Mucosa of rectum (tissue), 2 donors: ENCODE data around the gene ATAD3A.
"Not testable (repeated sequence)": the region's sequence is repeated elsewhere in the genome, so short reads cannot be mapped to it uniquely, and the experiment has no call there.

ENCODE experiments used
- H3K27ac ChIP-seq, 2 donors: one replicate each; pipeline ENCODE4 v1.7.0; 2013; ENCODE audit warnings: inconsistent platforms in 2 of 2, low read depth in 2 of 2, low read length in 2 of 2
- H3K27me3 ChIP-seq, 2 donors: one replicate each; pipeline ENCODE4 v1.7.0; 2013; ENCODE audit warnings: low read length in 2 of 2; ENCODE audit not compliant: control insufficient read depth in 2 of 2, insufficient read depth in 2 of 2
- H3K36me3 ChIP-seq, 2 donors: one replicate each; pipeline ENCODE4 v1.7.0; 2013; ENCODE audit warnings: low read length in 2 of 2; ENCODE audit not compliant: control insufficient read depth in 2 of 2, insufficient read depth in 2 of 2
- H3K4me1 ChIP-seq, 2 donors: one replicate each; pipeline ENCODE4 v1.7.0; 2013; ENCODE audit warnings: low read length in 2 of 2, mild to moderate bottlenecking in 1 of 2; ENCODE audit not compliant: control insufficient read depth in 2 of 2, insufficient read depth in 2 of 2
- H3K4me3 ChIP-seq, 2 donors: one replicate each; pipeline ENCODE4 v1.7.0; 2013; ENCODE audit warnings: low read length in 2 of 2
- H3K9ac ChIP-seq, 2 donors: one replicate each; pipeline ENCODE4 v1.7.0; 2013; ENCODE audit warnings: low read length in 2 of 2, low read depth in 1 of 2, mild to moderate bottlenecking in 1 of 2
- H3K9me3 ChIP-seq, 2 donors: one replicate each; pipeline ENCODE4 v1.7.0; 2013; ENCODE audit warnings: low read length in 2 of 2; ENCODE audit not compliant: control insufficient read depth in 2 of 2
- donor health status: healthy.
- donor health status: Normal muscosa, but diverticular disease.

The ATAD3A gene

DNA sequence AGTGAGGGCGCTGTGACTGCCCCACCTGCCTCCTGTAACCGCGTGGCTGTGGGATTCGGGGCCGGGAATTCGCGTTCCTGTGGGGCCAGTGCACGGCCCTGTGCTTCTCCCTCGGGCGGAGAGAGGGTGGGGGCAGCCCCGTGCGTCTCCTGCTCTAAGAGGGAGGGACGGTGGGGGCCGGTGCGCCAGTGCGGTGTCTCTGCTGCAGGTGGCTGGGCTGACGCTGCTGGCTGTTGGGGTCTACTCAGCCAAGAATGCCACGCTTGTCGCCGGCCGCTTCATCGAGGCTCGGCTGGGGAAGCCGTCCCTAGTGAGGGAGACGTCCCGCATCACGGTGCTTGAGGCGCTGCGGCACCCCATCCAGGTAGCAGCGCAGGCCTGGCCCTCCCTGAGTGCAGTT lies 10.6 kb downstream of the ATAD3A start:
- H3K9me3 ChIP-seq, H3K27me3 ChIP-seq, H3K27ac ChIP-seq, H3K4me3 ChIP-seq, H3K9ac ChIP-seq, H3K4me1 ChIP-seq: not testable (repeated sequence)
- peaks cover 7 to 13% of the 10 kb centered on the region in 2 donors for H3K36me3 ChIP-seq

DNA sequence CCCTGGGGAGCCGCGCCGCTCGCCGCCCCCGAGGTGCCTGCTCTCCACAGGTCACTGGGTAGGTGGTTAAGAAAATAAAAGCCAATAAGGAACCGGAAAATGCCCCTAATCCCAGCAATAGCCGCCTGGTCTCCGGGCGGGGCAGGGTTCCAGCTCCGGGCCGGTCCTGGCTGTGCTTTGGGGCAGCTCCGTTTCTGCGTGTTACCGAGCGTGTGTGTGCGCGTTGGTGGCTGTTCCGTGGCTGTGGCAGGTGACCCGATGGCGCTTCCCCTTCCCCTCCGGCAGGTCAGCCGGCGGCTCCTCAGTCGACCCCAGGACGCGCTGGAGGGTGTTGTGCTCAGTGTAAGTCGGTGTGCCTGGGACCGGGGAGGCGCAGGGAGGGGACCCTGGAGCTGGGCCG lies 11.3 kb downstream of the ATAD3A start:
- not testable (repeated sequence) for H3K9ac ChIP-seq, H3K4me1 ChIP-seq, H3K27ac ChIP-seq, H3K36me3 ChIP-seq, H3K9me3 ChIP-seq, H3K27me3 ChIP-seq, H3K4me3 ChIP-seq

DNA sequence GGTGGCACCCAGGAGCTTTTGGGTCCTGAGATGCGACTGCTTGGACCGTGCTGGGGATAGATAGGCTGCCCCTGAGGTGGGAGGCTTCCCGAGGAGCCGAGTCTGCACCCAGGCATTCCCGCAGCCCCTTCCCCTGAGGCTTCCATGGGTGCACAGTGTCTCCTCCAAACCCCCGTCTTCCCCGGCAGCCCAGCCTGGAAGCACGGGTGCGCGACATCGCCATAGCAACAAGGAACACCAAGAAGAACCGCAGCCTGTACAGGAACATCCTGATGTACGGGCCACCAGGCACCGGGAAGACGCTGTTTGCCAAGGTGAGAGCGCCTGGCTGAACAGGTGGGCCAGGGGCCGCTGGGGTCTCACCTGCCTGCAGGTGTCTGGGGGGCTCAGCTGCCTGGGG lies 11.7 kb downstream of the ATAD3A start:
- not testable (repeated sequence) for H3K4me1 ChIP-seq, H3K9ac ChIP-seq, H3K27ac ChIP-seq, H3K27me3 ChIP-seq, H3K4me3 ChIP-seq, H3K9me3 ChIP-seq
- peaks cover 1 to 11% of the 10 kb centered on the region in 2 donors for H3K36me3 ChIP-seq

DNA sequence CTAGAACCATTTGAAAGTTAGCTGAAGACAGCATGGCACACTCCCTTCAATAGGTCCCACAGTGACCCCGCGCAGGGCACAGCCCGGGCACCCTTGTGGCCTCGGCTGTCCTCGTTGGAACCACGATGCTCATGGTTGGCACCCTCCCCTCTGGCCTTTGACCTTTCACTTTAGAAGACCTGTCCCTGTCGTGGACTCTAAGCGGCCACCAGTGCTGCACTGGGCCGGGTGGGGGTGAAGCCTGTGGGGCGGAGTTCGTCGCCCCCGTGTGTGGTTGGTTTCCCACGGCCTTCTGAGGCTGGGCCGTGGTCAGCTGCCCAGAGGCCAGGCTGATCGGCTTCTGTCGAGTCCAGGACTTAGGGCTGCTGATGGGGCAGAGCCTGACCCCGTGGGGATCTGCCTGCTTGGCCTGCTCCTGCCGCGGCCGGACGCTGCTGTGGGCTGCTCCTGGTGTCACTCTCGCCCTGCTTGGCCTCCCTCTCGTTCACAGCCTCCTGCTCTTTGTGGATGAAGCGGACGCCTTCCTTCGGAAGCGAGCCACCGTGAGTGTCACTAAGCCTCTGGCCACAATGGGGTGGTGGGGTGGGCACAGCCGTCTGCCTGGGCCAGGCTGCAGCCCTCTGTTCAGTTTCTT lies 12.9 kb downstream of the ATAD3A start:
- not testable (repeated sequence) for H3K27ac ChIP-seq, H3K27me3 ChIP-seq, H3K4me1 ChIP-seq, H3K9ac ChIP-seq, H3K4me3 ChIP-seq, H3K9me3 ChIP-seq
- H3K36me3 ChIP-seq: peaks cover 5 to 16% of the 10 kb centered on the region in 2 donors

DNA sequence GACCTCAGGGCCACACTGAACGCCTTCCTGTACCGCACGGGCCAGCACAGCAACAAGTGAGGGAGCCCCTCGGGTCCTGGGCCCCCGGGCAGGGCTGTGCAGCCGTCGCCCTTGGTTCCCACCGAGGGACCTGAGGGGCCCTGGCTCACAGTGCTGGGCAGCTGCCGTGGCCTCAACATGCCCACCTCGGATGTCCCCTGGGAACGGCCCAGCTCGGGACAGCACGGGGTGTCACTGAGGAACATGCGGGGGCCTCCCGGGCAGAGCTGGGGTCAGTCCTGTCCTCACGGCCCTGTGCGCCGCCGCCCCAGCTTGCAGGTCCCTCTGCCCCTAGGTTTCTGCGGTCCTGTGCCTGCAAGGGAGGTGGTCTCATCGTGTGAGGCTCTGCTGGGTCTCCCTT lies 14.5 kb downstream of the ATAD3A start:
- peaks cover 5 to 15% of the 10 kb centered on the region in 2 donors for H3K36me3 ChIP-seq
- not testable (repeated sequence) for H3K4me1 ChIP-seq, H3K9ac ChIP-seq, H3K27me3 ChIP-seq, H3K27ac ChIP-seq, H3K9me3 ChIP-seq, H3K4me3 ChIP-seq

DNA sequence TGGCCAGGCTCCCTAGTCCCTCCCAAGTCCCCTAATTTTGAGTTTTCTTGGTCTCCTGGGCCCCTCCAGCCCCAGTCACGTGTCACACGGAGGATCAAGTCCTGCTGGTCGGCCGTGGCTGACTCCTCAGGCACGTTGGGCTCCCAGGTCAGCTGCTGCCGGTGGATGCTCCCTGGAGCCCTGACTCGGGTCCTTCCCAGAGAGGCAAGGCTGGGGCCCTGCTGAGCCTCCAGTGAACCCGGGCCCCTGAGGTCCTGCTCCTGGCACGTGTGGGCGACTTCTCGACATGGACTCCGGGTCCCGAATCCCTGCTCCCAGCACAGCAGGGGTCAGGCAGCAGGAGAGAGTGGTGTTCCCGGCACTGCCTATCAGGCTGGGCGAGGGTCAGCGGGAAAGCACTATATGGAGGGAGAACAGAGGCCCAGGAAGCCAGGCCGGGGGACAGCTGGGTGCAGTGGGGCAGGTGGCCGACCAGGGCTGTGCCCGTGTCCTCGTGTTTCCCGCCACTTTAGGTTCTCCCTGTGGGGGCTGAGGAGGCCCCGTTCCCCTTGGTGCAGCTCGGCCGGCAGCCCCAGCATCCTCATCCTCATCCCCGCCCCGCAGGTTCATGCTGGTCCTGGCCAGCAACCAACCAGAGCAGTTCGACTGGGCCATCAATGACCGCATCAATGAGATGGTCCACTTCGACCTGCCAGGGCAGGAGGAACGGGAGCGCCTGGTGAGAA lies 15.3 kb downstream of the ATAD3A start:
- no peaks in the 10 kb centered on the region for H3K9me3 ChIP-seq
- no peak overlapping the region for H3K9ac ChIP-seq
- no peaks in the 10 kb centered on the region for H3K4me1 ChIP-seq
- no peak overlapping the region for H3K27ac ChIP-seq
- H3K4me3 ChIP-seq: no peak overlapping the region
- no peaks in the 10 kb centered on the region for H3K27me3 ChIP-seq
- peaks cover 5 to 15% of the 10 kb centered on the region in 2 donors for H3K36me3 ChIP-seq

DNA sequence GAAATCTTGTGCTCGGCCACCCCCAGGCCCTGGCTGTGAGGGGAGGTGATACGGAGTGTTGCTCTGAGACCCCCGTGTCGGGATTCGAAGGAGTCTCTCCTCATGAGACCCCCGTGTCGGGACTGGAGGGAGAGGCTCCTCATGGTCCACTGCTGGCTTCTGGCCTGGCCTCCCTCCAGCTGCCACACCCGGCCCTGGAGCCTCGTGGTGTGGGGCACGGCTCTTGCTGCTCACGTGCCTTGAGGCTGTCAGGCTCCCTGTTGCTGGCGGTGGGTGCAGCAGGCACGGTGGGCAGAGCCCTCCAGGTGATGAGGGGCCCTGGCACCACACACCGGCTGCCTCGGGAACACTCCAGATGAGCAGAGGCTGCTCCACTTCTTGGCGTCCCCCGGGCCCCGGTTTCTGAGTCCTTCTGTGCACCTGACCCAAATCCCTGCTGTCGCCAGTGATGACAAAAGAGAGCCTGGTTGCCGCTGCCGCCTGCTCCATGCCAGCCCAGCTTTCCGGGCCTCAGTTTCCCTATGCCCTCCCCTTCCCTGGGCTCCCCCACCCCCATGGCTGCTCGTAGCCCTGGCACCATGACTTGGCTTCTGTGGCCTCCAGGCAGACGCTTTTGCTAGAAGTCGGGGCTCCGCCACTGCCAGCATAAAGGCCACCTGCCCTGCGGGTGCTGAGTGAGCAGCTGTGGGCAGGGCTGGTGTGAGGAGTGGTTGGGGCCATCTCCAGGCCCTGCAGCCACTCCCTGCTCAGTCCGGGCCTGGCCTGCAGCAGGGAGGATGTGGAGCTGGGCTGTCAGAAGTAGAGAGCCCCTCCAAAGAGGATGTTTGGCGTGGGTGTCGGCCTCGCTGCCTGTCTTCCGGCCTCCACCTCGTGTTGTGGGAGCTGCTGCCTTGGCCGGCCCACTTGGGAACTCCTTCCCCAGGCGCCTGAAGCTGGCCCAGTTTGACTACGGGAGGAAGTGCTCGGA lies 16.6 kb downstream of the ATAD3A start:
- no peaks in the 10 kb centered on the region for H3K27me3 ChIP-seq
- H3K4me1 ChIP-seq: no peaks in the 10 kb centered on the region
- H3K27ac ChIP-seq: no peak overlapping the region
- H3K36me3 ChIP-seq: peaks cover 5 to 15% of the 10 kb centered on the region in 2 donors
- no peak overlapping the region for H3K9ac ChIP-seq
- no peaks in the 10 kb centered on the region for H3K9me3 ChIP-seq
- no peak overlapping the region for H3K4me3 ChIP-seq

DNA sequence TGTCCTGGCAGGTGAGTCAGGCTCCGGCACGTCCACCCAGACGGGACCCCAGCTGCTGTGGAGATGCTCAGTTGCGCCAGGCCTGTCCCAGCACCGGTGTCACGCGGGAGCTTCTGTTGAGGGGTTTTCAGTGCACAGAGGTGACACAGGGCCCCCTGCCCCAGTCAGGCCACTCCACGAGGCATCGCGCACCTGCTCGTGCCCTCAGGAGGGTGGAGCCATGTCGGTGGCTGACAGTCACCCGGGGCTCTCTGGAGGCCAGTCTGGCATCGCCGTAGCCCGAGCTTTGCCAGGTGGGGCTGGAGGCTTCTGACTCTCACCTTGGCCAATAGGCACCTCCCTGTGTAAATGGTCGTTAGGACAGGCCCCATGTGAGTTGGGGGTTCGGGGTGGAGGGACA lies 17.4 kb downstream of the ATAD3A start:
- H3K27me3 ChIP-seq: no peaks in the 10 kb centered on the region
- H3K4me1 ChIP-seq: no peaks in the 10 kb centered on the region
- H3K36me3 ChIP-seq: peaks cover 5 to 15% of the 10 kb centered on the region in 2 donors
- H3K9ac ChIP-seq: no peak overlapping the region
- no peak overlapping the region for H3K27ac ChIP-seq
- H3K9me3 ChIP-seq: no peaks in the 10 kb centered on the region
- no peak overlapping the region for H3K4me3 ChIP-seq

DNA sequence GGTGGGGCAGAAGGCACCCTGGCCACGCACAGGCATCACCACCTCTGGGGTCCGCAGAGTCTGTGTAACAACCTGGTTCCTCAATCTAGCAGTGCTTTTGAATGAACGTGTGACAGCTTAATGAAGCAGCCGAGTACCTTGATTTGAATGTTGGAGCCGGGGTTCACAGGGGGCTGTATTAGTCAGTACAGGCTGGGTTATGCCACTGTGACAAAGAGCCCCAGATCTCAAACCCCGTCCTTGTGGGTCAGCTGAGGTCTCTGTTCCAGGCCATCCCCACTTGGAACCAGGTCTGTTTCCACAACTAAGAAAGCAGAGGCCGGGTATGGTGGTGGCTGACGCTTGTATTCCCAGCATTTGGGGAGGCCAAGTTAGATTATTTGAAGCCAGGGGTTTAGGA lies 18.0 kb downstream of the ATAD3A start:
- Histone ChIP-seq H3K4me1 (no peaks in the 10 kb centered on the region), H3K27ac (no peak overlapping the region), H3K4me3 (no peak overlapping the region), H3K9me3 (no peaks in the 10 kb centered on the region), H3K27me3 (no peaks in the 10 kb centered on the region), H3K9ac (no peak overlapping the region), H3K36me3 (peaks cover 5 to 15% of the 10 kb centered on the region in 2 donors)

DNA sequence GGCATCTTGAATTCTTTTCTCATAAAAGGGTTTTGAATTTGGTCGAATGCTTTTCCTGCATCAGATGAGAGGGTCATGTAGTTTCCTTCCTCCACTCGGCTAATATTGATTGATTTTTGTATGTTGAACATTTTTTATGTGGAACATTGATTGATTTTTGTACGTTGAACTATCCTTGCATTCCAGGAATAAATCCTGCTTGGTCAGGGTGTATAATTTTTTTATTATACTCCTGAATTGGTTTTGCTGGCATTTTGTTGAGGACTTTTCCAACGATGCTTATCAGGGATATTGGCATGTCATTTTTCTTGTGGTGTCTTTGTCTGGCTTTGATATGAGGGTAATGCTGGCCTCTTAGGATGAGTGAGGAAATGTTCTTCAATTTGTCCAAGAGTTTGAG lies 20.0 kb downstream of the ATAD3A start:
- Histone ChIP-seq H3K36me3 (peaks cover 5 to 12% of the 10 kb centered on the region in 2 donors), H3K27me3 (no peaks in the 10 kb centered on the region), H3K4me3 (no peak overlapping the region)

More for the DNA sequence above, 20.0 kb downstream of the ATAD3A start:
- no peaks in the 10 kb centered on the region for H3K4me1 ChIP-seq
- H3K27ac ChIP-seq: no peak overlapping the region
- no peak overlapping the region for H3K9ac ChIP-seq
- H3K9me3 ChIP-seq: no peaks in the 10 kb centered on the region
